DOHH2 (cell line): ENCODE data around the gene KMT2D.

ENCODE experiments used
- EZH2phosphoT487 ChIP-seq: fragments of 200-600 bp; sonication (generic); IDR thresholded peaks from 2 replicates; pipeline ENCODE4 v1.6.1; 2017; ENCODE audit warnings: borderline replicate concordance, mild to moderate bottlenecking, antibody characterized with exemption, low read length, moderate library complexity, mixed read lengths
- TF ChIP-seq, protein P1 (sequence below): fragments of 200-600 bp; sonication (generic); IDR thresholded peaks from one replicate; pipeline ENCODE4 v1.5.1; 2014; ENCODE audit warnings: antibody characterized with exemption, mild to moderate bottlenecking, low read depth, low read length; ENCODE audit not compliant: poor library complexity, severe bottlenecking

DNA sequence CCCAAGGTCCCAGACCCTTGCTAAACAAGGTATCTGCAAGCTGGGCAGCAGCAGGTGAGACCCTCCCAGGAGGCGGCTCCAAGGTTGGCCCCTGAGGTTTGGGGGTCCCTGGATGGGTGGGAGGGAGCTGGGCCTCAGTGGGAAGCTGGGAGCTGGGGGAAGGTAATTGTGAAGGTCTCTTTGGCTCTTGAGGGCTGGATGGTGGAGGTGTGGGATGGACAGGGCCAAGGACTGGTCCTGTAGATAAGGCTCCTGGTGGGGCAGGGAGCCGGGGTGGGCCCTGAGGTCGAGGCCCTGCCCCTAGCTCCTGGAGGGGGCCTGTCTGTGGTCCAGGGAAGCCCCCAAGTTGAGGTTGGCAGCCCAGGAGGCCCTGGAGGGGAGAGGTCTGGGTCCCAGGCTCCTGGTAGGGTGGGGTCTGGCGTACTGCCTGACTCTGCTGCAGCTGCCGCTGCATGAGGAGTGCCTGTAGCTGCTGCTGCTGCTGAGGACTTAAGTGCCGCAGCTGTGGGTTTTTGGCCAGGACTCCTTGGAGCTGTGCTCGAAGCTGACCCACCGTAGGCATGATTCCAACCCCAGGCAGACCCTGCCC is 28.9 kb downstream of the KMT2D start:
- TF ChIP-seq, protein P1, sequence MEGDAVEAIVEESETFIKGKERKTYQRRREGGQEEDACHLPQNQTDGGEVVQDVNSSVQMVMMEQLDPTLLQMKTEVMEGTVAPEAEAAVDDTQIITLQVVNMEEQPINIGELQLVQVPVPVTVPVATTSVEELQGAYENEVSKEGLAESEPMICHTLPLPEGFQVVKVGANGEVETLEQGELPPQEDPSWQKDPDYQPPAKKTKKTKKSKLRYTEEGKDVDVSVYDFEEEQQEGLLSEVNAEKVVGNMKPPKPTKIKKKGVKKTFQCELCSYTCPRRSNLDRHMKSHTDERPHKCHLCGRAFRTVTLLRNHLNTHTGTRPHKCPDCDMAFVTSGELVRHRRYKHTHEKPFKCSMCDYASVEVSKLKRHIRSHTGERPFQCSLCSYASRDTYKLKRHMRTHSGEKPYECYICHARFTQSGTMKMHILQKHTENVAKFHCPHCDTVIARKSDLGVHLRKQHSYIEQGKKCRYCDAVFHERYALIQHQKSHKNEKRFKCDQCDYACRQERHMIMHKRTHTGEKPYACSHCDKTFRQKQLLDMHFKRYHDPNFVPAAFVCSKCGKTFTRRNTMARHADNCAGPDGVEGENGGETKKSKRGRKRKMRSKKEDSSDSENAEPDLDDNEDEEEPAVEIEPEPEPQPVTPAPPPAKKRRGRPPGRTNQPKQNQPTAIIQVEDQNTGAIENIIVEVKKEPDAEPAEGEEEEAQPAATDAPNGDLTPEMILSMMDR: no peak
- TF ChIP-seq EZH2phosphoT487: no peak
